RWPE2 (cell line): ENCODE results near the gene GDAP2.

Experiments used
- ATAC-seq: fragments of 200-7000 bp; cut with Tn5 transposase; 3 replicates; pipeline ENCODE4 v1.9.1; 2021; ENCODE audit warnings: low read depth
- DNase-seq: peaks from one replicate; pipeline ENCODE4 v3.0.0-alpha.2; 2020; ENCODE audit warnings: low spot score
- H3K27ac ChIP-seq: fragments of 450-650 bp; 2 replicates; pipeline ENCODE4 v1.5.1; 2017; ENCODE audit warnings: mild to moderate bottlenecking; ENCODE audit not compliant: poor library complexity, severe bottlenecking
- H3K27me3 ChIP-seq: fragments of 250-450 bp; sonication (Bioruptor Pico); 2 replicates; pipeline ENCODE4 v1.5.1; 2021; ENCODE audit warnings: mild to moderate bottlenecking, moderate library complexity; ENCODE audit not compliant: insufficient read depth, poor library complexity, severe bottlenecking
- H3K36me3 ChIP-seq: fragments of 250-450 bp; sonication (Bioruptor Pico); 2 replicates; pipeline ENCODE4 v1.5.1; 2020; ENCODE audit warnings: low read depth, mild to moderate bottlenecking, moderate library complexity
- H3K4me1 ChIP-seq: fragments of 250-450 bp; sonication (Bioruptor Pico); 2 replicates; pipeline ENCODE4 v1.5.1; 2021; ENCODE audit warnings: mild to moderate bottlenecking, moderate library complexity; ENCODE audit not compliant: insufficient read depth, poor library complexity, severe bottlenecking
- H3K4me3 ChIP-seq: fragments of 250-450 bp; sonication (Bioruptor Pico); 2 replicates; pipeline ENCODE4 v1.5.1; 2021; ENCODE audit warnings: mild to moderate bottlenecking, moderate library complexity; ENCODE audit not compliant: severe bottlenecking
- H3K9me3 ChIP-seq: fragments of 250-450 bp; sonication (Bioruptor Pico); 2 replicates; pipeline ENCODE4 v1.5.1; 2021; ENCODE audit warnings: mild to moderate bottlenecking, moderate library complexity; ENCODE audit not compliant: severe bottlenecking
- TF ChIP-seq, protein P1 (sequence below): fragments of 450-650 bp; IDR thresholded peaks from one replicate; pipeline ENCODE4 v1.5.1; 2017; ENCODE audit warnings: mild to moderate bottlenecking, moderate library complexity; ENCODE audit not compliant: poor library complexity, severe bottlenecking

Gene GDAP2

DNA sequence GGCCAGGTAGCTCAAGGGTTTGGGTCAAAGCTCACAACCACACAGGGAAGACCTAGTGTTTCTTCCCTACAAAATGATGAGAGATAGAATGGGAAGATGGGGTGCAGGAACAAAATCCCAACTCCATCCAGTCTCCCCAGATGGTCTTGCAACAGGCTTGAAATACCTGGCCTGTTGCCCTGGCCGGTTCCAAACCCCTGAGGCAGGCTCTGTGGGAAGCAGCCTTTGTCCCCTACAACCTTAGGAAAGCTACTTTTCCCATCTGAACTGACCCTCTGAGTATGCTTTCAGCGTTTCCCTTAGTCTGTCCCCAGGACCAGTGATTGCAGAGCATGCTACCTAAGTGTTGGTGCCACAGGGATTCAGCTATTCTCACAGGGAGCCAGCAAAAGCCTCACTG, 104.0 kb downstream of the GDAP2 start:
- Histone ChIP-seq H3K27me3 (no peaks in the 10 kb centered on the region), H3K4me3 (no peak overlapping the region), H3K9me3 (no peaks in the 10 kb centered on the region), H3K36me3 (no peaks in the 10 kb centered on the region), H3K4me1 (peaks cover 40% of the 10 kb centered on the region), H3K27ac (peak overlapping the region; percentile 87)
- TF ChIP-seq, protein P1, sequence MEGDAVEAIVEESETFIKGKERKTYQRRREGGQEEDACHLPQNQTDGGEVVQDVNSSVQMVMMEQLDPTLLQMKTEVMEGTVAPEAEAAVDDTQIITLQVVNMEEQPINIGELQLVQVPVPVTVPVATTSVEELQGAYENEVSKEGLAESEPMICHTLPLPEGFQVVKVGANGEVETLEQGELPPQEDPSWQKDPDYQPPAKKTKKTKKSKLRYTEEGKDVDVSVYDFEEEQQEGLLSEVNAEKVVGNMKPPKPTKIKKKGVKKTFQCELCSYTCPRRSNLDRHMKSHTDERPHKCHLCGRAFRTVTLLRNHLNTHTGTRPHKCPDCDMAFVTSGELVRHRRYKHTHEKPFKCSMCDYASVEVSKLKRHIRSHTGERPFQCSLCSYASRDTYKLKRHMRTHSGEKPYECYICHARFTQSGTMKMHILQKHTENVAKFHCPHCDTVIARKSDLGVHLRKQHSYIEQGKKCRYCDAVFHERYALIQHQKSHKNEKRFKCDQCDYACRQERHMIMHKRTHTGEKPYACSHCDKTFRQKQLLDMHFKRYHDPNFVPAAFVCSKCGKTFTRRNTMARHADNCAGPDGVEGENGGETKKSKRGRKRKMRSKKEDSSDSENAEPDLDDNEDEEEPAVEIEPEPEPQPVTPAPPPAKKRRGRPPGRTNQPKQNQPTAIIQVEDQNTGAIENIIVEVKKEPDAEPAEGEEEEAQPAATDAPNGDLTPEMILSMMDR = no peak
- DNase-seq = no peak
- no peak for ATAC-seq

DNA sequence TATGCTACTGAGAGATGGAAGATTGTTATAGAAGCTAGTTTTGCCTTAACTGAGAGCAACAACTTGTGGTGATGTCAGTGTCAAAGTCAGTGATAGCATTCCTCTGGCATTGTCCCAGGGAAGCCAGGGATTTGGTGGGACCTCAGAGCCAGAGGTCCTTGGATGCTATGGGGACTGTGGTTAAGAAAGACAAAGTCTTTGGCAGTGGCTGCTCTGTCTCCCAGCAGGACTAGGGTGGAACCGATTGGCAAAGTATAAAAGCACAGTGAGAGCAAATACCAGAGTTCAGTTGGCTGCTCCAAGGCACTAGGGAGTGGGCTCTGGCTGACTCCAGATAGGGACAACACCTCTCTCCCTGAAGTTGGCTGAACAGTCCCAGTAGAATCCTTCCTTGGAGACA, 104.8 kb downstream of the GDAP2 start:
- TF ChIP-seq, protein P1 = no peak
- no peaks in the 10 kb centered on the region for H3K9me3 ChIP-seq
- H3K4me3 ChIP-seq = no peak overlapping the region
- ATAC-seq (no peak), DNase-seq (no peak)
- no peaks in the 10 kb centered on the region for H3K27me3 ChIP-seq
- no peak overlapping the region for H3K27ac ChIP-seq
- H3K36me3 ChIP-seq = no peaks in the 10 kb centered on the region
- H3K4me1 ChIP-seq = peaks cover 40% of the 10 kb centered on the region

DNA sequence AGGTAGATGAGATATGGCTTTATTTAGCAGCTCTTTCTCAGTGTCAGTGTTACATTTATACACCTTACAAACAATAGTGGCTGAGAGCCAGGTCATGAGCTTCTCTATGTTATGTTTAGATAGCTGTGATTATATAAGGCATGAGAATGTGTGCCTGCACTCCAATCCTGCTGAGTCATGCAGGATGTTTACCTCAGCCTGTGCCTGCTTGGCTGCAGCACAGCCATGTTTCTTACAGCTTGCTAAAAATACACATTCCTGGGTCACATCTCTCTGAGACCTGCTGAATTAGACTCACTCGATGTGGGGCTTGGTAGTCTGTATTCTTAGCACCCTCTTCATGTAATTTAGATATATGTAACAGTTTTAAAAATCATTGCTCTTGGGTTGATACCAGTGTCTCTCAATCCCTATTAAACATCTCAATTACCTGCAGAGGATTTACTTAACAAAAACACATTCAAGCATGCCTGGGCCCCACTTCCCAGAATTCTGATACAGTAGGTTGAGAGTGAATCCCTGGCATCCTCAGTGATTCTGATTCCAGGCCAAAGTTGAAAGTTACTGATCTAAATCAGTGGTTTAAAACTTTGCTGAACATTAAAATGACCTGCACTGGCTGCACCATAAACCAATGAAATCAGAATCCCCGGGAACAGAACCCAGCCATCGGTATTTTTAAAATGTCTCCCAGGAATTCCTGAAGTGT, 107.5 kb downstream of the GDAP2 start:
- TF ChIP-seq, protein P1 = no peak
- DNase-seq (no peak), ATAC-seq (peak; percentile 76)
- no peaks in the 10 kb centered on the region for H3K9me3 ChIP-seq
- no peaks in the 10 kb centered on the region for H3K36me3 ChIP-seq
- peaks cover 33% of the 10 kb centered on the region for H3K4me1 ChIP-seq
- H3K4me3 ChIP-seq = no peak overlapping the region
- no peaks in the 10 kb centered on the region for H3K27me3 ChIP-seq
- peak overlapping the region; percentile 19 for H3K27ac ChIP-seq

DNA sequence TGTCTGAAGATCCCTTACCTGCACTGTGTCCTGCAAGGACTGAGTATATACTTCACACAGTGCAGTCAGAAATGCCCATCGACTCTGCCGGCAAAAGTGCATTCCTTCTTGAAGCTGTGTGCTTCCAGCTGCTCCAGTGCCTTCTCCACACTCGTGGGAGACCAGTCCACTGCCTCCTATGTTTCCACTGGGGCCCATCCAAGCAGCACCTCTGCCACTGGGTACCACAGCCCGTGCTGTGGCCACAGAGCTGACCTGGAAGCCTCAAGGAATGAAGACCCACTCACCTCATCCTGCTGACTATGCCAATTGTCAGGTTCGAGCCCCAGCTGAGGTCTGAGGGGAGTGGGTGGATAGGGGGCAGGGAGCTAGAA, 108.1 kb downstream of the GDAP2 start:
- ATAC-seq (peak; percentile 11; the same call in 2 of the 3 replicates), DNase-seq (no peak)
- Histone ChIP-seq H3K4me1 (peaks cover 27% of the 10 kb centered on the region), H3K36me3 (no peaks in the 10 kb centered on the region), H3K27ac (peak overlapping the region; percentile 19), H3K4me3 (no peak overlapping the region), H3K27me3 (no peaks in the 10 kb centered on the region), H3K9me3 (no peaks in the 10 kb centered on the region)
- TF ChIP-seq, protein P1 = no peak

DNA sequence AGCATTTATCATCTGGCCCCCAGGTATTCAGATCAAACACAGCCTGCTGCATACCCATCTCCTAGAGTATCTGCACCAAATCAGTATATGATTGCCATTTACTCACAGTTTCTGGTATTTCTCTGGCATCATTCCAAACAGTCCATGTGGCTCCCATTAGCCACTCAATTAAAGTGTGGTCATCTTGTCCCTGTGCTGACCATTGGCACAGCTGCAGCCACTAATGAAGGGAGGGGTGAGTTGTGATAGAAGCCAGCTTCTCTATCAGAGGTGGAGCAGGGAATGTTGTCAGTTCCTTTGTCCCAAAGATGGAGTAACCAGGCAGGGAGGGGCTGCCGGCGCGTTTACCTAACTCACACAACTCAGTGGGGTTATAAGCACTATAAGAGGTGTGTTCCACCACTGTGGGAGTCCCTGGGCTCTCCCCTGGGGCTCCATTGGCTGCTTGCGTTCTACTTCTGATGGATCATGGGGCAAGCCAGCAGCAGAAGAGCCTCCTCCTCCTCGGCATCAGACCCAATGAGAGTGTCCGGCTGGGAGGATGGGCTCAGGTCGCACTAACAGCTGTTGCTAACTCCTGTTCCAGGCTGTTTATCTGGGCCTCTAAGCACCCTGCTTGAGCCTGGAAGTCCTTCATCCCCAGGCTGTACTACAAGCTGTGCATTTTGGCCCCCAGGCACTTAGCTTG, 108.6 kb downstream of the GDAP2 start:
- Histone ChIP-seq H3K4me3 (no peak overlapping the region), H3K4me1 (peaks cover 22% of the 10 kb centered on the region), H3K36me3 (no peaks in the 10 kb centered on the region), H3K27me3 (no peaks in the 10 kb centered on the region), H3K27ac (peak overlapping the region; percentile 19), H3K9me3 (no peaks in the 10 kb centered on the region)
- DNase-seq = no peak
- ATAC-seq = no peak
- TF ChIP-seq, protein P1 = no peak
